DOHH2 (cell line): Measurements from ENCODE around the gene ROBO2.
"Not testable (repeated sequence)": the region's sequence is repeated elsewhere in the genome, so short reads cannot be mapped to it uniquely, and the experiment has no call there.

Source experiments
- H3F3A ChIP-seq: fragments of 200-600 bp; sonication (generic), shearing (Covaris generic); 2 replicates; pipeline ENCODE4 v1.6.0; 2016; ENCODE audit warnings: antibody characterized with exemption, mild to moderate bottlenecking; ENCODE audit not compliant: control insufficient read depth, insufficient read depth
- H3K27ac ChIP-seq: fragments of 200-600 bp; sonication (generic); 2 replicates; pipeline ENCODE4 v1.5.1; 2014; ENCODE audit warnings: low read depth, mild to moderate bottlenecking, low read length, moderate library complexity
- H3K27me3 ChIP-seq: fragments of 200-600 bp; sonication (generic); 2 replicates; pipeline ENCODE4 v1.6.1; 2014; ENCODE audit warnings: mild to moderate bottlenecking, low read length, mixed read lengths; ENCODE audit not compliant: control insufficient read depth
- H3K36me3 ChIP-seq: fragments of 200-600 bp; sonication (generic); 2 replicates; pipeline ENCODE4 v1.6.1; 2014; ENCODE audit warnings: mild to moderate bottlenecking, low read length, moderate library complexity, mixed read lengths; ENCODE audit not compliant: control insufficient read depth
- H3K4me1 ChIP-seq: fragments of 200-600 bp; sonication (generic); 2 replicates; pipeline ENCODE4 v1.6.1; 2014; ENCODE audit warnings: mild to moderate bottlenecking, low read length, mixed read lengths; ENCODE audit not compliant: control insufficient read depth
- H3K4me2 ChIP-seq: fragments of 200-600 bp; sonication (generic); 2 replicates; pipeline ENCODE4 v1.6.0; 2014; ENCODE audit warnings: mild to moderate bottlenecking, low read length, moderate library complexity
- H3K4me3 ChIP-seq: fragments of 200-600 bp; sonication (generic); 2 replicates; pipeline ENCODE4 v1.5.1; 2014; ENCODE audit warnings: mild to moderate bottlenecking, low read length, mixed read lengths
- H3K79me2 ChIP-seq: fragments of 200-600 bp; sonication (generic); 2 replicates; pipeline ENCODE4 v1.6.1; 2014; ENCODE audit warnings: mild to moderate bottlenecking, low read length, mixed read lengths; ENCODE audit not compliant: control insufficient read depth
- H3K9me2 ChIP-seq: fragments of 200-600 bp; sonication (generic); replicated peaks from 2 replicates; pipeline ENCODE4 v1.6.1; 2014; ENCODE audit warnings: mild to moderate bottlenecking, low read length, mixed read lengths; ENCODE audit not compliant: control insufficient read depth
- H3K9me3 ChIP-seq: fragments of 200-600 bp; sonication (generic); 2 replicates; pipeline ENCODE4 v1.6.1; 2014; ENCODE audit warnings: antibody characterized with exemption, low read length, mixed read lengths; ENCODE audit not compliant: control insufficient read depth, insufficient read depth
- H4K20me1 ChIP-seq: fragments of 200-600 bp; sonication (generic); 2 replicates; pipeline ENCODE4 v1.6.0; 2014; ENCODE audit warnings: low read depth, mild to moderate bottlenecking, antibody characterized with exemption, low read length, moderate library complexity; ENCODE audit not compliant: control insufficient read depth, insufficient read depth
- CTCF ChIP-seq: fragments of 200-600 bp; sonication (generic); IDR thresholded peaks from one replicate; pipeline ENCODE4 v1.5.1; 2014; ENCODE audit warnings: antibody characterized with exemption, mild to moderate bottlenecking, low read depth, low read length; ENCODE audit not compliant: poor library complexity, severe bottlenecking
- EZH2phosphoT487 ChIP-seq: fragments of 200-600 bp; sonication (generic); IDR thresholded peaks from 2 replicates; pipeline ENCODE4 v1.6.1; 2017; ENCODE audit warnings: borderline replicate concordance, mild to moderate bottlenecking, antibody characterized with exemption, low read length, moderate library complexity, mixed read lengths

Gene ROBO2

GRCh38 chr3:77394046-77394445 is 354.1 kb downstream of the ROBO2 start:
- H3K4me3 ChIP-seq: no peak overlapping the region
- no peaks in the 10 kb centered on the region for H3K4me1 ChIP-seq

GRCh38 chr3:77404871-77405270 is 365.0 kb downstream of the ROBO2 start:
- H3K4me2 ChIP-seq: no peak overlapping the region
- no peaks in the 10 kb centered on the region for H3K79me2 ChIP-seq

More at GRCh38 chr3:77394046-77394445, 354.1 kb downstream of the ROBO2 start:
- no peak overlapping the region for H3K27ac ChIP-seq
- TF ChIP-seq CTCF (no peak), EZH2phosphoT487 (no peak)
- H3K27me3 ChIP-seq: no peaks in the 10 kb centered on the region
- H4K20me1 ChIP-seq: no peaks in the 10 kb centered on the region
- no peak overlapping the region for H3K4me2 ChIP-seq
- H3K36me3 ChIP-seq: no peaks in the 10 kb centered on the region
- H3K9me2 ChIP-seq: no peaks in the 10 kb centered on the region
- no peaks in the 10 kb centered on the region for H3F3A ChIP-seq
- H3K9me3 ChIP-seq: no peaks in the 10 kb centered on the region
- no peaks in the 10 kb centered on the region for H3K79me2 ChIP-seq

GRCh38 chr3:77407441-77407840 is 367.5 kb downstream of the ROBO2 start:
- H3K27ac ChIP-seq: no peak overlapping the region
- no peak overlapping the region for H3K4me2 ChIP-seq
- H3K36me3 ChIP-seq: no peaks in the 10 kb centered on the region
- H3K9me3 ChIP-seq: no peaks in the 10 kb centered on the region
- H3K79me2 ChIP-seq: no peaks in the 10 kb centered on the region
- TF ChIP-seq CTCF (no peak), EZH2phosphoT487 (no peak)
- no peaks in the 10 kb centered on the region for H4K20me1 ChIP-seq
- no peaks in the 10 kb centered on the region for H3K27me3 ChIP-seq
- no peaks in the 10 kb centered on the region for H3F3A ChIP-seq
- no peaks in the 10 kb centered on the region for H3K9me2 ChIP-seq
- no peaks in the 10 kb centered on the region for H3K4me1 ChIP-seq
- no peak overlapping the region for H3K4me3 ChIP-seq

More at GRCh38 chr3:77404871-77405270, 365.0 kb downstream of the ROBO2 start:
- Histone ChIP-seq H3K36me3 (no peaks in the 10 kb centered on the region), H4K20me1 (no peaks in the 10 kb centered on the region), H3F3A (no peaks in the 10 kb centered on the region), H3K4me1 (no peaks in the 10 kb centered on the region), H3K27me3 (no peaks in the 10 kb centered on the region), H3K27ac (no peak overlapping the region), H3K9me3 (no peaks in the 10 kb centered on the region), H3K9me2 (no peaks in the 10 kb centered on the region), H3K4me3 (no peak overlapping the region)
- no peak for TF ChIP-seq CTCF
- no peak for TF ChIP-seq EZH2phosphoT487

- H3K9me3 ChIP-seq, H3K4me3 ChIP-seq, H3K36me3 ChIP-seq, H3K27me3 ChIP-seq, H3K79me2 ChIP-seq, H3K4me1 ChIP-seq, H3K27ac ChIP-seq, H3K4me2 ChIP-seq, H4K20me1 ChIP-seq, H3K9me2 ChIP-seq, H3F3A ChIP-seq: not testable (repeated sequence)
Observed at GRCh38 chr3:77410334-77410733, 370.4 kb downstream of the ROBO2 start.
